ENCODE measurements around the gene BCAS4.

Gene BCAS4

GRCh38 chr20:50828363-50829136 is 33.7 kb downstream of the BCAS4 start:
- no peak for DNase-seq

GRCh38 chr20:50831622-50832021 is 36.8 kb downstream of the BCAS4 start:
- DNase-seq: no peak

GRCh38 chr20:50834599-50835005 is 39.7 kb downstream of the BCAS4 start:
- no peak for DNase-seq

- DNase-seq: no peak
These were observed 42.9 kb downstream of the BCAS4 start for GRCh38 chr20:50837532-50838321.

GRCh38 chr20:50838322-50838625 is 43.4 kb downstream of the BCAS4 start:
- DNase-seq: no peak

- DNase-seq: no peak
These were observed 44.0 kb downstream of the BCAS4 start for GRCh38 chr20:50838707-50839385.

DNA sequence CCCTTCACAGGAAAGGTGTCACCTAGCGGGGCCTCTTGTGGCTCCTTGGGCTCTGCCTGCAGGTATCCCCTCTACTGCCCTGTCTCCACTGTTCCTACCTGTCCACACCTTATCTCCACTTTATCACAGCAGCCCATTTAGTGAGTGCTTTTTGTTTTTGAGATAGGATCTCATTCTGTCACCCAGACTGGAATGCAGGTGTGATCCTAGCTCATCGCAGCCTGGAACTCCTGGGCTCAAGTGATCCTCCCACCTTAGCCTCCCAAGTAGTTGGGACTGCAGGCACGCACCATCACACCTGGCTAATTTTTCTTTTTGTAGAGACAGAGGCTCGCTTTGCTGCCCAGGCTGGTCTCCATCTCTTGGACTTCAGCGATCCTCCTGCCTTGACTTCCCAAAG is 48.0 kb downstream of the BCAS4 start:
- DNase-seq: no peak

GRCh38 chr20:50843331-50844276 is 48.7 kb downstream of the BCAS4 start:
- DNase-seq: no peak

- DNase-seq: peak; percentile 70
These were observed 49.7 kb downstream of the BCAS4 start for GRCh38 chr20:50844430-50845100.

DNA sequence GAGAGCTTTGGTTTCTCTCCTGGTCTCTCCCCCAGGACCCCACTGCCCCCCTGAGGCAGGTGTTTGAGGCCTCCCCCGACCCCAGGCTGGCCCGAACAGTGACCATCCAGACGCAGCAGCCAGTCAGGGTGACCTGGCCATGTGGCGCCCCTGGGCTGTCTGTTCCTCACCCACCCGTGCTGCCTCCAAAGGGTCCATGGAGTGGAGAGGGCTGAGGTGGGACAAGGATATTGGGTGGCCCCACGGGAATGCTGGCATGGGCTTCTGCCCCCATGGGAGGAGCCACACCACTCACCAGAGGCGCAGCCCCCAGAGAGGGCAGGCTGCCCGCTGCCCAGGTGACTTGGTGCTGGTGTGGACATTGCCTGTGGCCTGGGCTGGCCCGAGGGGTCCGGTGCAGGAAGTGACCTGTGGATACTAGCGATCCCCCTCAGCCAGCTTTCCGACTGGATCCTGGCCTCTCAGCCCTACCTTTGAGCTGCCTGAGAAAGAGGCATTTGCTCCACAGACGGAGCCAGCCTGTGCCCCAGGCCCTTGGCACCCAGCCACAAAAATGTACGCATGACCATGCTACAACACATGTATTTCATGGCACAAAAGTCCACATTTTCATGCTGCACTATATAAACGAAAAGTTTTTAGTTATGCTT is 50.8 kb downstream of the BCAS4 start:
- no peak for DNase-seq

GRCh38 chr20:50848341-50848808 is 53.5 kb downstream of the BCAS4 start:
- no peak for DNase-seq

- no peak for DNase-seq
These were observed 54.2 kb downstream of the BCAS4 start for GRCh38 chr20:50848846-50849673.

- no peak for DNase-seq
These were observed 55.9 kb downstream of the BCAS4 start for GRCh38 chr20:50850721-50851286.

GRCh38 chr20:50852085-50852484 is 57.2 kb downstream of the BCAS4 start:
- DNase-seq: no peak

DNA sequence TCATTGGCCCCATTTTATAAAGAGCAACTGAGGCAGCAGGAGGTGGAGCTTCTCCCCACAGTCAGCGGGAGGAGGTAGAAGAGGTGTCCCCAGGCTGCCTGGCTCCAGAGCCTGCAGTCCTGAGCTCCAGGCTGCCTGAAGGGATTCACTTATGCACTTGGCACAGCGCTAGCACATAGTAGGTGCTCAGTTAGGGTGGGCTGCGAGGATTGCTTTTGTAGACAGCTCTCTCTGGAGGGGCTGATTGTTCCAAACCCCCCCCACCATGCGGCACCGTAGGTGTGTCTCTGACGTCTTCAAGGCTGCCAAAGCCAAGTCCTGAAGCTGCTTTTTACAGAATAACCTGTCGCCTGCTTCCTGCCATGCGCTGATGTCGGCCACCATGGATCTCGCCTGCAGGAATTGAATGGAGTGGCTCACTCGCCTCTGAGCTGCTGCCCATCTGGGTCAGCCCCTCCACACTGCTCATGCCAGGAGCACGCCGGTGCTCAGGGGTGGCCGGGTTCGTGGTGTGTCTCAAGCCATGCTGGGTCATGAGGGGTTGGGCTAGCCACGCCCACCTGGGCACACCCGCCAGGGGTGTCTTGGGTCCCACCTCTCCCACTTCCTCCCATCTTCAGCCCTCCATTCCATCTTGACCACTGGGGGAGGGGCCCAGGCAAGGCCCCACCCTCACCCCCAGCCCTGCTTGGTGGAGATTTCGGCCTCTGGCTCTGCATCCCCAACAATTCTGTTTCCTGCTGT is 59.8 kb downstream of the BCAS4 start:
- no peak for DNase-seq

- no peak for DNase-seq
These were observed 60.9 kb downstream of the BCAS4 start for GRCh38 chr20:50855498-50856474.

GRCh38 chr20:50856475-50857041 is 61.7 kb downstream of the BCAS4 start:
- no peak for DNase-seq

- no peak for DNase-seq
These were observed 62.5 kb downstream of the BCAS4 start for GRCh38 chr20:50857348-50857747.
